Mononuclear cell (primary cell): ENCODE data around the gene CYB5R3. TPM values are rescaled to one million over a fixed set of nuclear protein-coding genes. Genes with fewer than 3 reads are reported as not detected.

ENCODE experiments used
- H3K27me3 ChIP-seq: 2 replicates; pipeline ENCODE4 v1.6.0; 2011; ENCODE audit warnings: low read length, control low read depth; ENCODE audit not compliant: insufficient read depth
- H3K4me1 ChIP-seq: 2 replicates; pipeline ENCODE4 v1.5.1; 2011; ENCODE audit warnings: mild to moderate bottlenecking, low read length, control low read depth; ENCODE audit not compliant: insufficient read depth
- H3K4me3 ChIP-seq: 2 replicates; pipeline ENCODE4 v1.5.1; 2011; ENCODE audit warnings: mild to moderate bottlenecking, low read length, moderate library complexity
- H3K9me3 ChIP-seq: 2 replicates; pipeline ENCODE4 v1.5.1; 2011; ENCODE audit warnings: low read depth, mild to moderate bottlenecking, control low read depth, low read length
- total RNA-seq: library from RNA; depleted of rRNA; stranded (reverse); fragments of >200 nt; gene quantifications from one replicate; pipeline ENCODE4 v1.2.3, GENCODE V29; 2012

Gene CYB5R3
- total RNA-seq, 1 donor = 28.1 TPM

GRCh38 chr22:42661985-42662831, 13.0 kb upstream of the CYB5R3 start:
- no peaks in the 10 kb centered on the region for H3K27me3 ChIP-seq
- no peaks in the 10 kb centered on the region for H3K9me3 ChIP-seq
- peaks cover 15% of the 10 kb centered on the region for H3K4me1 ChIP-seq
- H3K4me3 ChIP-seq = peak overlapping the region; percentile 35

DNA sequence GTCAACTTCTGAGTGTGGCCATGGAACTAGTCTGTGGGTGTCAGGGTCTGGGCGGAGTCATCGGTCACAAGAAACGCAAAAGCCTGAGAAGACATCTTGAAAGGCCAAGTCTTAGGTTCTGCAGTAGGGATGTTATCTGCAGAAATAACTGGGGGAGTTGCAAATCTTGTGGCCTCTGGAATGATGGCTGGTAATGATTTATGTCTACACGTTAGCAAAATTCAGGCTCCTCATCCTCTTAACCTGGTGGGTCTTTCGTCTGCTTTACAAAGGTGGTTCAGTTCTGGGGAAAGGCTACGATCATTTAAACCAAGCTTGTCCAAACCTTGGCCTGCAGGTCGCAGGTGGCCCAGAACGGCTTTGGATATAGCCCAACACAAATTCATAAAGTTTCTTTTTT, 7.4 kb upstream of the CYB5R3 start:
- no peaks in the 10 kb centered on the region for H3K9me3 ChIP-seq
- peaks cover 15% of the 10 kb centered on the region for H3K4me1 ChIP-seq
- H3K4me3 ChIP-seq = no peak overlapping the region
- H3K27me3 ChIP-seq = no peaks in the 10 kb centered on the region

GRCh38 chr22:42655693-42656092, 6.5 kb upstream of the CYB5R3 start:
- H3K4me1 ChIP-seq = peaks cover 14% of the 10 kb centered on the region
- H3K4me3 ChIP-seq = no peak overlapping the region
- H3K9me3 ChIP-seq = no peaks in the 10 kb centered on the region
- H3K27me3 ChIP-seq = no peaks in the 10 kb centered on the region

GRCh38 chr22:42654436-42655073, 5.4 kb upstream of the CYB5R3 start:
- Histone ChIP-seq H3K4me3 (no peak overlapping the region), H3K9me3 (no peaks in the 10 kb centered on the region), H3K27me3 (no peaks in the 10 kb centered on the region), H3K4me1 (peaks cover 18% of the 10 kb centered on the region)

DNA sequence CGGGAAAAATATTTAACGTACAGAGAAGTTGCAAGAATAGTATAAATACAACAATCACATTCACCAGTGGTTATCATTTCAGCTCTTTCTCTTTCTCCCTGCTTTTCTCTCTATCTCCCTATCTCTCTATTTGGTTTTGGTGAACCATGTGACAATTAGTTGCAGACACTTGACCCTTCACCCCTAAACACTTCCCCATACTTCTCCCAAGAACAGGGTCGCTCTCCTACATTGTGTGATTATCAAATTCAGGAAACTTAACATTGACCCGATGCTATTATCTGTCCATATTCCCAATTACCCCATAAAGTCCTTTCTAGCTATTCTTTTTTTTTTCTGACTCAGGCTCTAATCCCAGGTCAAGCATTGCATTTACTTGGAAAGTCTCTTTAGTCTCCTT, 4.8 kb upstream of the CYB5R3 start:
- Histone ChIP-seq H3K9me3 (no peaks in the 10 kb centered on the region), H3K27me3 (no peaks in the 10 kb centered on the region), H3K4me3 (no peak overlapping the region), H3K4me1 (peaks cover 19% of the 10 kb centered on the region)

DNA sequence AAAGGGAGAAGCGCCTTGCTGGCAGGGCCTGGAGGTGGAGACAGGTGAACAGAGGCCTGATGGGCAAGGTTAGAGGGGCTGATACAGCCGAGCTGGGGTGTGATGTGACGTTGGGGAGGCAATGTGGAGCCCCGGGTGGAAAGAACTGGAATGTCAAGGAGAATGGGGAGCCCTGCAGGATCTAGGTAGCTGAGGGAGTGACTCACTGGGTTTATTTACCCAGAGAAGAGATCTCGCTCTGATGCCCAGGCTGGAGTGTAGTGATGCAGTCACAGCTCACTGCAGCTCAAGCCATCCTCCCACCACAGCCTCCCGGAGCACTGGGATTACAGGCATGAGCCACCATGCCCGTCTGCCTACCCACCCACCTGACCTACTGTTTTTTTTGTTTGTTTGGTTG, 1.9 kb upstream of the CYB5R3 start:
- Histone ChIP-seq H3K4me3 (no peak overlapping the region), H3K9me3 (no peaks in the 10 kb centered on the region), H3K27me3 (no peaks in the 10 kb centered on the region), H3K4me1 (peaks cover 35% of the 10 kb centered on the region)

DNA sequence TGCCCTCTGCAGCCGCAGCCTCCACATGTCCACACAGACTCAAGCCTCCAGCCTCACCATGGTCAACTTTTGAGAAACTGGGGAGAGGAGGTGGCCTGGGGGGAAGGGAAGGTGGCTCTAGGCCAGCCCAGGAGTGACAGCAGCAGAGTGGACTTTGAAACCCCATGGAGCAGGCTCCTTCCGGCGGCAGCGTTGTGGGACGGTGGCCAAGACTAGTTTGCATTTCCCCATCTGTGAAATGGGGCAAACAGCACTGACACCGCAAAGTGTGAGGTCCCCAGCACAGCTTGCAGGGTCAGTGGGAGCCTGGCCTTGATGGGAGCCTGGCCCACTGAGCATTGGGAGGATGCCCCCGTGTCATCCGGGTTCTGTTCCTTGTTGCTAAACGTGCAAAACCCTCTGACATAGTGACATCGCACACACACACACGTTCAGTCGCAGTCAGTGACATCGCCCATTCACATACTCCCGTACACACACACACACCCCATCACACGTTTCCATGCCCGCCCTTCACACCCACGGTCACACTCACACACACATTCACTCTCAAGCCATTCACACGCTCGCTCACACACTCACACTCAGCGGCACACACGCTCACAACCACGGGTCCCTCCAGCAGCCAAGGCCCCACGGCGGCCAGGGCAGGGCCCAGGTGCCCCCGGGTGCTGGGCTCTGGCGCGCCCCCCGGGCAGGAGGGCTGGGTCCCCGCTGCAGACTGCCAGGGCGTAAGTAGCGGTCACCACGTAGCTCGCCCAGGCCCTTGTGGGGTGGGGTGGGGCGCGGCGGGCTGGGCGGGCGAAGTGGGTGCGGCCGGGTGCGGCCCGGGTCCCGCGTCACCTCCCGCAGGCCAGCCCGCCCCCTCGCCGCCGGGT, 585 bp downstream of the CYB5R3 start:
- H3K9me3 ChIP-seq = no peaks in the 10 kb centered on the region
- H3K27me3 ChIP-seq = no peaks in the 10 kb centered on the region
- peaks cover 57% of the 10 kb centered on the region for H3K4me1 ChIP-seq
- peak overlapping the region; percentile 78 for H3K4me3 ChIP-seq

GRCh38 chr22:42648017-42648367, 1.2 kb downstream of the CYB5R3 start:
- Histone ChIP-seq H3K9me3 (no peaks in the 10 kb centered on the region), H3K4me3 (no peak overlapping the region), H3K4me1 (peaks cover 63% of the 10 kb centered on the region), H3K27me3 (no peaks in the 10 kb centered on the region)

DNA sequence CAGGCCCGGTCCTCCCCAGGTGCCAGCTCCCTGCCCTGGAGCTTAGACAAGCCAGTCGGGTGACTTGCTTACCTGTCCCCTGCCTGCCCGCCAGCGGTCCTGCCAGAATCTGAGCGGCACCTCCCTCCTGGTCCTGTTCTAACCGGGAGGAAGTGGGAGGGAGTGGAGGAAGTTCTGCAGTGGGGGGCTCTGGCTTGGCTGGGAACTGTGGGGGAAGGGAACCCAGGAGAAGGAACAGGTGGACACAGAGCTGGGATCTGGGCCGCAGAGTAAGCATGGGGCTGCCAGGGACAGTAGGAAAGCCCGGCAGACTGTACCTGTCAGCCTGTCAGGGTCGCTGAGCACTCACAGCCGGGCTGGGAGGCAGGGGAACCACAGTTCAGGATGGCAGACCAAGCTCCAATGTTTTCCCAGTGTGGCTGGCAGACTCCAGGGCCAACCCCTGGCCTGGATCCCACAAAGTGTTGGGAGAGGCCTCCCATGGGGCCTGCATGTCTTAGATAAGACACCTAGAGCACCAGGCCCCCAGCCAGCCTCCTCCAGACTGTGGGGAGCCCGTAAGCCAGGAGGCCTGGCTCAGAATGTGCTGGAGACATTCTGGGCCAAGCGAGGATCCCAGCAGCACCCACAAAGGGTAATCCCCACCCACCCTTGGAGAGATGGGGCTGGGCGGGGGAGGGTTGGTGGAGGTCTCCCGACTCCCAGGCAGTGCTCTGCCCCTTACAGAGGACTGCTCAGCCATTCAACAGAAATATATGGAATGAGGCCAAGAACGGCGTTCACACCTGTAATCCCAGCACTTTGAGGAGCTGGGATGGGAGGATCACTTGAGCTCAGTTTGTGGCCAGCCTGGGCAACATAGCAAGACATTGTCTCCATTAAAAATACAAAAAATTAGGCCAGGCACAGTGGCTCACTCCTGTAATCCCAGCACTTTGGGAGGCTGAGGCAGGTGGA, 2.3 kb downstream of the CYB5R3 start:
- H3K4me3 ChIP-seq = no peak overlapping the region
- H3K9me3 ChIP-seq = no peaks in the 10 kb centered on the region
- no peaks in the 10 kb centered on the region for H3K27me3 ChIP-seq
- peaks cover 69% of the 10 kb centered on the region for H3K4me1 ChIP-seq

- Histone ChIP-seq H3K9me3 (no peaks in the 10 kb centered on the region), H3K4me1 (peaks cover 69% of the 10 kb centered on the region), H3K4me3 (no peak overlapping the region), H3K27me3 (no peaks in the 10 kb centered on the region)
Observed at GRCh38 chr22:42645938-42646568, 3.1 kb downstream of the CYB5R3 start.

DNA sequence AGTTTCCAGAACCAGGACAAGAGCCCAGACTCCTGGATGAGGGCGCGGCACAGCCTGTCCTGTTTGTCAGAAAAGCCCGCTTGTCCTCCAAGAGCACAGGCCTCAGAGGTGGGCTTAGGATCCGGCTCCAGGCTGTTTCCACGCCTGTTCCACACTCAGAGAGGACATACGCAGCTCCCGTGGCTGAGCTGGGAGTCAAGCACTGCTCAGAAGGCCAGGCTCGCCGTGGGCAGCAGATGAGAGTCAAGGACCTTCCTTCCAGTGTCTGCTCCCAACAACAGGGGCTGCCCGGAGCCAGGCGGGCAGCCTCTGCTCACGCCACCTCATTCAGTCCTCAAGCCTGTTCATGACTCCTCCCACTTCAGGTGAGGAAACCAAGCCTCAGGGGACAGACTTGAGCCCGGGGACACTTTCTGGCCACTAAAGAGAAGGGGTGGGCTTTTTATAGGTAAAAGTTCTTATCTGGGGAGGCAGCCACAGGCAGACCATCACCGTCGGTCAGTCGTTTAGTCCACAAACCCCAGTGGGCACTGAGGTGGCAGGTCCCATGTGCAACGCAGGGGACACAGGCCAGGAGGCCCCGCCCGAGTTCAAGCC, 3.8 kb downstream of the CYB5R3 start:
- Histone ChIP-seq H3K27me3 (no peaks in the 10 kb centered on the region), H3K4me1 (peaks cover 69% of the 10 kb centered on the region), H3K9me3 (no peaks in the 10 kb centered on the region), H3K4me3 (no peak overlapping the region)

DNA sequence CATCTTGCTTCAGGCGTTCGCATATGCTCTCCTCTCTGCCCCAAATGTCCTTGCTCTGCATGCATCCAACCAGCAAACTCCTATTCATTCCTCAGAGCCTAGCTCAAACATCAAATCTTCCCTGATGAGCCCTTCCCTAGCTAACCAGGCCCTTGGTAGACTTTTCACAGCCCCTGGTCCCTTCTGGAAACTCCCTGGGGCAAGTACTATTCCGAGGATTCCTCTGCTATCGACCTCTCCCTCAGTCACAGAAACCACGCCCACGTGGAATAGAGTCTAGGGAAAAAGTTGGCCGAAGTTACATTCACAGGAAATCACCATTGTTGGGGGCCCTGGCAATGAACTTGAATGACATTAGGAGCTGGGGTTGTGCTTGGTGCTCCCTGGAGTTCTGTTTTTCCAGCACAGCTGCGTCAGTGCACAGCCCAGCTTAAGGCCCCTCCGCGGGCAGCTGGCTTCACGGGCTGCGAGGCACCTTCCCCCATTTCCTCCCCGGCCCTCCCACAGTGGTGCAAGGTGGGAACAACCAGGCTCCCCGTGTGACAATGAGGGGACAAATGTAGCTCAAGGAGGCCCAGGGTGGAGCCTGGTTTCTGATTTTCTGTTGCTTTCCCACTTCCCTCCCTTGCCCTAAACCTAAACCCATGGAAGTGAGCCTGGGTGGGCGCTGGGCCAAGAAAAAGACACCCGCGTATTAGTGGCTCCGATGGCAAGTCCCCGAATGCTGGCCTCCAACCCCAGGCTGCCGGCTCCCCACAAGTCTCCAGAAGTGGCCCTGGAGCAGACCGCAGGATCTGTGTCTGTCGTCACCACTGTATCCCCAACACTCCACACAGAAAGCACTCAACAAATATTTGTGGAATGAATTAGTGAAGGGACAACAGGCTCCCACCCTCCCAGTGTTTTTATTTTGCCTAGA, 4.5 kb downstream of the CYB5R3 start:
- H3K9me3 ChIP-seq = no peaks in the 10 kb centered on the region
- H3K4me3 ChIP-seq = no peak overlapping the region
- H3K27me3 ChIP-seq = no peaks in the 10 kb centered on the region
- H3K4me1 ChIP-seq = peaks cover 66% of the 10 kb centered on the region
